Endodermal cell (in vitro differentiated cells): ENCODE measurements around the gene ERH. TPM values are rescaled to one million over a fixed set of nuclear protein-coding genes. Genes with fewer than 3 reads are reported as not detected.
A peak's percentile ranks its signal among the peaks of the same experiment; 100 is the strongest.

ENCODE experiments used
- DNase-seq: peaks from one replicate; pipeline ENCODE4 v3.0.0-alpha.2; 2017
- H3K27ac ChIP-seq: 2 replicates; pipeline ENCODE4 v1.5.1; 2013; ENCODE audit warnings: mild to moderate bottlenecking, low read depth, low read length, moderate library complexity
- H3K27me3 ChIP-seq: 2 replicates; pipeline ENCODE4 v1.6.1; 2013; ENCODE audit warnings: mild to moderate bottlenecking, low read length, moderate library complexity; ENCODE audit not compliant: insufficient read depth, control insufficient read depth, poor library complexity, severe bottlenecking
- H3K36me3 ChIP-seq: 2 replicates; pipeline ENCODE4 v1.7.0; 2013; ENCODE audit warnings: mild to moderate bottlenecking, low read length, moderate library complexity; ENCODE audit not compliant: control insufficient read depth, insufficient read depth
- H3K4me1 ChIP-seq: one replicate; pipeline ENCODE4 v1.7.0; 2013; ENCODE audit warnings: low read length; ENCODE audit not compliant: control insufficient read depth, insufficient read depth
- H3K4me3 ChIP-seq: 2 replicates; pipeline ENCODE4 v1.5.1; 2013; ENCODE audit warnings: mild to moderate bottlenecking, low read length, moderate library complexity
- H3K9ac ChIP-seq: 2 replicates; pipeline ENCODE4 v1.6.1; 2013; ENCODE audit warnings: mild to moderate bottlenecking, low read length, moderate library complexity; ENCODE audit not compliant: poor library complexity, severe bottlenecking; ENCODE audit errors: extremely low read depth
- H3K9me3 ChIP-seq: 2 replicates; pipeline ENCODE4 v1.6.1; 2013; ENCODE audit warnings: mild to moderate bottlenecking, low read length, moderate library complexity; ENCODE audit not compliant: control insufficient read depth
- H3K27ac Mint-ChIP-seq: 2 replicates; pipeline ENCODE4 v1.8.0; 2020; ENCODE audit warnings: mixed read lengths
- H3K27me3 Mint-ChIP-seq: 2 replicates; pipeline ENCODE4 v1.8.0; 2021; ENCODE audit warnings: mild to moderate bottlenecking, mixed read lengths; ENCODE audit not compliant: insufficient read depth
- H3K36me3 Mint-ChIP-seq: 2 replicates; pipeline ENCODE4 v1.8.0; 2020; ENCODE audit warnings: low read depth, mixed read lengths
- H3K4me1 Mint-ChIP-seq: 2 replicates; pipeline ENCODE4 v1.8.0; 2020; ENCODE audit warnings: mixed read lengths
- H3K4me3 Mint-ChIP-seq: 2 replicates; pipeline ENCODE4 v1.8.0; 2020; ENCODE audit warnings: mild to moderate bottlenecking, moderate library complexity, mixed read lengths
- H3K9me3 Mint-ChIP-seq: 2 replicates; pipeline ENCODE4 v1.8.0; 2020; ENCODE audit warnings: mild to moderate bottlenecking, mixed read lengths
- WGBS, 2 experiments: methylation state at CpG; one replicate each; pipeline versions ENCODE4 v1.1.5 to v1.1.7; 2013; ENCODE audit warnings: missing lambda C conversion rate in 2 of 2, mixed read lengths in 1 of 2; ENCODE audit not compliant: insufficient coverage in 1 of 2, insufficient read length in 1 of 2; 5-methylcytosine and 5-hydroxymethylcytosine counted together
- total RNA-seq, 2 donors: library from RNA; stranded (reverse); fragmentation: NEBNext Ultra II Directional in 1 of 2; extraction: Animal tissue kit (Norgen Biotek cat#: 25700) in 1 of 2; gene quantifications; 2 replicates in 1 of 2; 3 replicates in 1 of 2; pipeline ENCODE4 v1.2.1, GENCODE V29; 2021
- TF ChIP-seq, protein P1 (sequence below): fragments of 200-600 bp; sonication (generic); conservative IDR thresholded peaks from 2 replicates; pipeline ENCODE4 v1.5.0; 2021; ENCODE audit warnings: antibody characterized with exemption, mild to moderate bottlenecking

The ERH gene
- total RNA-seq, 2 donors from 2014 or later = 325 to 340 TPM

DNA sequence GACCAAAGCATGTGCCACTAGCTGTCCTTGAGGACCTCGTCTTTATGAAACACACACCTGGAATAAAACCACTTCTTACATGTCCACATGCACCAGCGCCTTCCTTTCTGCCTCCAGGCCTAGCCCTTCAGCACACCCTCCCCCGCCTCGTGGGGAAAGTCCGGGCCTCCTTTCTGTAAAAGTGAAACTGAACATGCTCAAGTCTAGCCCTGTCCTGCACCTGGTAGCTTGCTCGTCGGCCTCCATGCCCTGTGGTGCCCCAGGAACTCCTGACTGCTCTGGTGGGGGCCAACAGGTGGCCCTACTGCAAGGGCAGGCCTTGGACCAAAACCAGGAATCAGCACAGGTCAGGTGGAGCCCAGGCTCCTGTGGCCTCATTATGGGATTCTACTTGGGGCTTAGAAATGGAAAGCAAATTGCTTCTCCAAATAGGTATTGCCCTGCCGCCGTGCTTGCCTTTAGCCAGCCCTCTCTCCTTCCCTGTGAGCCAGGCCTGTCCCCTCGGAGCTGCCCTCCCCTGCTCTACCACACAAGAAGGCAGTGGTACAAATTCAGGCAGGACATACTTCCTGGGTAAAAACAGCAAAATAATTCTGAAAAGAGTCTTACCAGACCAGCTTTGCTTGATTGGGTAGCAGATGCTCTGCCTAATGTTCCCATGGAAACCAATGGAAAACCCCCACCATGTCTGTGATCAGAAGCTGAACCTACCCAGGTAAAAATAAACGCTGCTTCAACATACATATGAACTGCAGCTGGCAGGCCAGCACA lies 43.5 kb downstream of the ERH start:
- Histone ChIP-seq H3K4me1 (peaks cover 13% of the 10 kb centered on the region), H3K4me3 (no peak overlapping the region), H3K36me3 (no peaks in the 10 kb centered on the region), H3K9ac (no peak overlapping the region), H3K27ac (no peak overlapping the region), H3K27me3 (no peaks in the 10 kb centered on the region), H3K9me3 (no peaks in the 10 kb centered on the region)
- H3K27me3 Mint-ChIP-seq = peaks cover 5% of the 10 kb centered on the region
- H3K9me3 Mint-ChIP-seq = no peaks in the 10 kb centered on the region
- H3K4me1 Mint-ChIP-seq = peaks cover 24% of the 10 kb centered on the region
- H3K27ac Mint-ChIP-seq = no peak overlapping the region
- H3K4me3 Mint-ChIP-seq = no peak overlapping the region
- no peaks in the 10 kb centered on the region for H3K36me3 Mint-ChIP-seq
- TF ChIP-seq, protein P1, sequence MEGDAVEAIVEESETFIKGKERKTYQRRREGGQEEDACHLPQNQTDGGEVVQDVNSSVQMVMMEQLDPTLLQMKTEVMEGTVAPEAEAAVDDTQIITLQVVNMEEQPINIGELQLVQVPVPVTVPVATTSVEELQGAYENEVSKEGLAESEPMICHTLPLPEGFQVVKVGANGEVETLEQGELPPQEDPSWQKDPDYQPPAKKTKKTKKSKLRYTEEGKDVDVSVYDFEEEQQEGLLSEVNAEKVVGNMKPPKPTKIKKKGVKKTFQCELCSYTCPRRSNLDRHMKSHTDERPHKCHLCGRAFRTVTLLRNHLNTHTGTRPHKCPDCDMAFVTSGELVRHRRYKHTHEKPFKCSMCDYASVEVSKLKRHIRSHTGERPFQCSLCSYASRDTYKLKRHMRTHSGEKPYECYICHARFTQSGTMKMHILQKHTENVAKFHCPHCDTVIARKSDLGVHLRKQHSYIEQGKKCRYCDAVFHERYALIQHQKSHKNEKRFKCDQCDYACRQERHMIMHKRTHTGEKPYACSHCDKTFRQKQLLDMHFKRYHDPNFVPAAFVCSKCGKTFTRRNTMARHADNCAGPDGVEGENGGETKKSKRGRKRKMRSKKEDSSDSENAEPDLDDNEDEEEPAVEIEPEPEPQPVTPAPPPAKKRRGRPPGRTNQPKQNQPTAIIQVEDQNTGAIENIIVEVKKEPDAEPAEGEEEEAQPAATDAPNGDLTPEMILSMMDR = no peak
- 92 to 98% methylated on average over 6 to 11 of the region's 11 CpGs for WGBS, 2 experiments
- DNase-seq = no peak

DNA sequence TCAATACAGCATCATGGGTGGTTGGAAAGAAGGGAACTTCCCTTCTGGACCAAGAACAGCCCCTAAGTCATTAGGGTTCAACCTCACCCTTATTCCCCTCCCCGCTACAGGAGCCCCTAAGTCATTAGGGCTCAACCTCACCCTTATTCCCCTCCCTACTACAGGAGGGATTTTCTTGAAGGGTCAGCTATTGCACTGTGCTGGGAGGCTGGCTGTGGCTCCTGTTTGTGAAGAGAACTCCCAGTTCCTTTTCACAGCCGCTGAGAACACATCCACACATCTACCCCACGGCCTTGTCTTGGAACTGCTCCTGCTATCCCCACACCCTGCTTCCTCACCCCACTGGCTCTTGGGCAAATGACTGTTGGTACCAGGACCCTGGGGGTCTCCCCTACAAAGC lies 44.9 kb downstream of the ERH start:
- H3K27me3 ChIP-seq = no peaks in the 10 kb centered on the region
- H3K4me1 ChIP-seq = peaks cover 17% of the 10 kb centered on the region
- H3K4me3 ChIP-seq = no peak overlapping the region
- Mint-ChIP-seq H3K36me3 (no peaks in the 10 kb centered on the region), H3K27me3 (peaks cover 5% of the 10 kb centered on the region), H3K4me3 (no peak overlapping the region), H3K9me3 (no peaks in the 10 kb centered on the region), H3K4me1 (peaks cover 26% of the 10 kb centered on the region), H3K27ac (no peak overlapping the region)
- TF ChIP-seq, protein P1 = no peak
- no peak overlapping the region for H3K27ac ChIP-seq
- 97 to 100% methylated on average over 1 to 3 of the region's 3 CpGs for WGBS, 2 experiments
- no peak overlapping the region for H3K9ac ChIP-seq
- H3K36me3 ChIP-seq = no peaks in the 10 kb centered on the region
- no peaks in the 10 kb centered on the region for H3K9me3 ChIP-seq
- no peak for DNase-seq

DNA sequence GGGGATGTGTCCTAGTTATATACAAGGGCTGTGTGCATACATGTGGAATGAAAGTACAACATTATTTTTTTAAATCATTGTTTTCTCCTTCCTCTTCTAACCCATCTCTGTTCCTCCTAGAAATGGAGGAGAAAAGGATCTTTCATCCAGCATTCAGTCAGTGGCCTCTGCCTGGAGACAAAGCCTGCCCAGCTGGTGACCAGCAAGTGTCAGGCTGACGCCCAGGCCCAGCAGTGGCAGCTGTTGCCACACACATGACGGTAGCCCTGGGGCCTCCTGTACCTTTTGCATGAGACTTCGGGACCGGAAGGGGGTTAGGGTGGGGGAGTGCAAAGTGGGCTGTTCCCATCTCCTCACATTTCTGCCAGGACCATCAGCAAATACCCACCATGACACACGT lies 46.2 kb downstream of the ERH start:
- no peak for DNase-seq
- Mint-ChIP-seq H3K4me3 (no peak overlapping the region), H3K4me1 (peaks cover 27% of the 10 kb centered on the region), H3K9me3 (no peaks in the 10 kb centered on the region), H3K36me3 (no peaks in the 10 kb centered on the region), H3K27me3 (peaks cover 7% of the 10 kb centered on the region), H3K27ac (no peak overlapping the region)
- Histone ChIP-seq H3K36me3 (no peaks in the 10 kb centered on the region), H3K27ac (peak overlapping the region; percentile 16), H3K9me3 (no peaks in the 10 kb centered on the region), H3K4me1 (peaks cover 17% of the 10 kb centered on the region), H3K9ac (no peak overlapping the region), H3K4me3 (no peak overlapping the region), H3K27me3 (no peaks in the 10 kb centered on the region)
- TF ChIP-seq, protein P1 = no peak
- 94% methylated on average over 5 of the region's 5 CpGs; no CpG with 5 or more reads in 1 of the 2 experiments for WGBS, 2 experiments
